GM19240 (cell line): ENCODE measurements around the gene PUSL1.
A peak's percentile ranks its signal among the peaks of the same experiment; 100 is the strongest.

Experiments used
- DNase-seq: peaks from one replicate; pipeline ENCODE4 v3.0.0; 2011; ENCODE audit warnings: low spot score; ENCODE audit not compliant: insufficient read length

The PUSL1 gene

DNA sequence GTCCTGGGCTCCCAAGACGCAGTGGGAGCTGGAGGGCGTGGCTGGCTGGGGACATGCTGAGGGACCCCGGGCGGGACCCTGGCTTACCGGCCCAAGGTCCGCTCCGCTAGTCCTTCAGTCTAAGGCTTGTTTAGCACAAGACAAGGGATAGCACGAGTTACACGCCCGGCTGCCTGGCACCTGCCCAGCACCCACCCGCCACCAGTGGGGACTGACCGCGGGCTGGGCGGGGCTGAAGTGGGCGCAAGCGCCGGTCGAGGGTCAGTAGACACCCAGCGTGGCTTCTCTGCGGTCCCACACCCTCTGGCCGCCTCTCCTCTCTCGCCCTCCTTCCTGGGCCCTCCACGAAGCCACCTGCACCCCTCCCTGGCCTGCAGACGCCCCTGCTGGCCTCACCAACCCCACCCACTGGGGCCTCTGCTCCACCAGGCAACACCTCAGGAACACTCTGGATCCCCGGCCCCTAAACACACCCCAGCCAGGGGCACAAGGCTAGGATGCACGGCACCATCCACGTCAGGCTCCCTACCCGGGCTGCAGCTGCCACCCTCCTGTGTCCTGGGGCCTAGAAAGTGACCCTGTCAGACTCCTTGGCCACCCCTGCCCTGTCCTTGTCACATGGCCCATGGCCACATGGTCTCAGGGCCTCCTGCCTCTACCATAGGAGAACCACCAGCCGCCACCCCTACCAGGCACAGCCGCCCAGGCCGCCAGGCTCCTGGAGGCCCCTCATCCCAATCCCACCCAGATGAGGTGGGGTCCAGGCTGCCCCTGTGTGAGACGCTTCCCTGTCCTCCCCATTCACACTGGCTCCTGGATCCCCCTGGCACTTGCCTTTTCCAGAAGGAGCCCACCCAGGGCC is 28.8 kb downstream of the PUSL1 start:
- no peak for DNase-seq

DNA sequence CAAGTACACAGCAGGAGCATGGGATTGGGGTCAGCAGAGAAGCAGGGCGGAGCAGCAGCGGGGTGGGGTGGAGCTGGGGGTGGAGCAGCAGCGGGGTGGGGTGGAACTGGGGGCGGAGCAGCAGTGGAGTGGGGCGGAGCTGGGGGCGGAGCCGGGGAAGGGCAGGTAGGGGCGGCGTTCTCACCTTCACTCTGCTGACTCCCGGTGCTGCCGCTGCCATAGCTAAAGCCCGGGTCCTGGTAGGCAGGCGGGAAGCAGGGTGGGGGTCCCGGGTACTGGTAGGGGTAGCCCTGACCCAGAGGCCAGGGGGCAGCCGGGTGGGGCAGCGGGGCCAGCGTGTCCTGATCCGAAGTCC is 29.4 kb downstream of the PUSL1 start:
- no peak for DNase-seq

GRCh38 chr1:1338278-1338677 is 29.9 kb downstream of the PUSL1 start:
- no peak for DNase-seq

- no peak for DNase-seq
Observed at GRCh38 chr1:1340185-1340584, 31.8 kb downstream of the PUSL1 start.

GRCh38 chr1:1340791-1341548 is 32.6 kb downstream of the PUSL1 start:
- DNase-seq: no peak

GRCh38 chr1:1341549-1342021 is 33.2 kb downstream of the PUSL1 start:
- DNase-seq: no peak

DNA sequence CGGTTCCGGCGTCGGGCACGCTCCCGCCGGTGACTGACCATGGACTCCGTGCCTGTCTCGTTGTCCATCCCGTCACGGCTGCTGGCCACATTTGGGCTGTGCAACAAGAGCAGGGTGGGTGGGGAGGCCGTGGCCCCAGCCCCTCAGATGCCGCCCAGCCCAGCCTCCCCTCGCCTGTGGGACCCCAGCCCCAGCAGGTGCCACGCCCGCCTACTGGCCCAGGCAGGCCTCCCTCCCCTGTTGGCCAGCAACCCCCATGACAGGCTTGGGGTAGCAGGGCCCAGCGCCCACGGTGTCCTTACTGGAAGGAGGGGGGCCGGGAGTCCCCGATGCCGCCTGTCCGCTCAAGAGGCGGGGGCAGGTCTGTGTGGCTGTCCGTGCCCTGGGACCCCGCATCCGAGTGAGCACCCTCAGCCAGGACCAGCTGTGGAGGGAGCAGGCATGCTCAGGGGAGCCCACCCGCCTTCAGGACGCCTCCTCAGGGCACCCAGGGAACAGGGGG is 33.7 kb downstream of the PUSL1 start:
- no peak for DNase-seq

DNA sequence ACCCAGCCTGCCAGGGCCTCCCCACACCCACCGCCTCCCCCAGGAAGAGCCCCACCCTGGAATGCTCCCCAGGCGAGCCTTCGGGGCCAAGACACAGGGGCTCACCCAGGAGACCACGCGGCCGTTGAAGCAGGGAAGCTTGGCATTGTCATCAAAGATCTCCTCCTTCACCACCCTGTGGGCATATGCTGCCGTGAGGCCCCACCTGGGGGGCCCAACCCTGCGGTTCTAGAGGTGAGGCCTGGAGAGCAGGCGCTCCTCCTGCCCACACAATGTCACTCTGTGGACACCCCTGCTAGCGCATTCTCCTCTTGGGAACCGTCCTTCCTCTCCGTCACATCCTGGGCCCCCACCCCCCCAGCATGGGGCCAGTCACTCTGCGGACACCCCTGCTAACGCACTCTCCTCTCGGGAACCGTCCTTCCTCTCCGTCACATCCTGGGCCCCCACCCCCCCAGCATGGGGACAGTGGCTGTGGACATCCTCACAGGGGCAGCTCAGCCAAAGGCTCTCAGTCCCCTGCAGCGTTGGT is 34.3 kb downstream of the PUSL1 start:
- DNase-seq: no peak

DNA sequence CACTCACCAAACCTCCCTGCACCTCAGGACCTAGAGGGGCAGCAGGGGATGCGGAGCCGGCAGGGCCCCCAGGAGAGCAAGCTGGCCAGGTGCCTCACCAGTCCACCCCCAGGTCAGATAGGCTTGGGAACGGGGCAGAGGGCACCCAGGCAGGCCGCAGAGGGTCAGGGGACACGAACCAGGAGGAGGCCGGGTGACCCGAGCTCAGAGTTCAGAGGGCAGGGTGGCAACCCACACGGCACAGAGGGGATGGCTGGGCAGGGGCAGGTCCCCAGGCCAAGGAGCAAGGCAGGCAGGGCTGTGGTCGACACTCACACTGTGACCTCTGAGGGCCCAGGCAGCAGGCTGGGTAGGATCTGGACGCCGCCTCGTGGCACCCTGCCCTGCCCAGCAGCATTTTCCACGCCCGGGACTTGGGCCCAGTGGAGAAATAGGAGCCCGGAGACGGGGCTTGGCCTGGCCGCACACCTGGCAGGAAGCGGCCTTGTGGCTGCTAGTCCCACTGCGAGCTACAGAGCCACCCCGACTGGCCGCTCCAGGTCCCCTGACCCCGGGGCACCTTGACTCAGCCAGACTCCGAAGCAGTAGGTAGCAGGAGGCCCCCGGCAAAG is 35.5 kb downstream of the PUSL1 start:
- DNase-seq: no peak

- no peak for DNase-seq
Observed at GRCh38 chr1:1344655-1345361, 36.4 kb downstream of the PUSL1 start.

DNA sequence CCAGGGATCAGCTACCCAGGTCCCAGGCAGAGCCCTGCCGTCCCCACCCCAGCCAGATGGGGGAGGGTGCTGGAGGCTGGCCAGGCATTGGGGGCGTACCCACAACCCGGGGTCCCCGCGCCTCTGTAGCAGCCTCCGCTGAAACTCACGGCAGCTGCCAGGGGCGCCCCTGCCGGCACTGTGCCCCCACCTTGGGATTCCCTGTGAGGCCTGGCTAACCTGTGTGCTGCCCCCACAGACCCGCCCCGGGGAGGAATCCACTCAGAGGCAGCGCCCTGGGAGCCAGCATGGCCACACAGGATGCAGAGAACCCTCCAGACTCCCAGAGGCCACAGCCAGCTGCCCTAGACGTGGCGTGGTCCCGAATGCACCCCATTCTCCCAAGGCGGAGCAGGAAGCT is 37.0 kb downstream of the PUSL1 start:
- DNase-seq: no peak

DNA sequence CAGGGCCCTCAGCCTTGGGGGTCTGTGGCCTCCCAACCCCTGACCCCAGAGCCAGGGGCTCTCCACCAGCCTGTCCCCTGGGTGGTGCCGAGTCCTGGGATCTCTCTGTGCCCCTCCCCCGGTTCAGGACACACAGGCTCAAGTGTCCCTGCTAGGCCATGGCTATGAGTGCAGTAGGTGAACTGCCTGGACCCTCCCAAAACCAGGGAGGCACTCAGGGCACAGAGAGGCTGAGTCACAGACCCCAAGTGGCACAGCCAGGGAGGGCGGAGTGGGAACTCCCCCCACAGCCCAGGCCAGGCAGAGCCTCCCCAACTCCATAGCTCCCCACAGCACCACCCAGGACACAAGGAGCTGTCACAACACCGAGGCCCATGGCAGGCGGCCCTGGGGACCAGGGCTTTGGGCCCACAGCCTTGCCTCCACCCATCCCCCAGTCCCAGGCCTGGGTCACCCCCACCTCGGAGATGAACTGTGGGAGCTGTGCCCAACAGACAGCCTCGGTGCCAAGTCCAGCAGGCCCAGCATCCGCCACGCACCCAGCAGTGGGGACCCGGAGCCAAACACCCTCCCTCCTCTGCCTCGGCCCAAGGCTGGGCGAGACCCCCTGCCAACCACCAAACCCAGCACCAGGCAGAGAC is 37.6 kb downstream of the PUSL1 start:
- DNase-seq: no peak

DNA sequence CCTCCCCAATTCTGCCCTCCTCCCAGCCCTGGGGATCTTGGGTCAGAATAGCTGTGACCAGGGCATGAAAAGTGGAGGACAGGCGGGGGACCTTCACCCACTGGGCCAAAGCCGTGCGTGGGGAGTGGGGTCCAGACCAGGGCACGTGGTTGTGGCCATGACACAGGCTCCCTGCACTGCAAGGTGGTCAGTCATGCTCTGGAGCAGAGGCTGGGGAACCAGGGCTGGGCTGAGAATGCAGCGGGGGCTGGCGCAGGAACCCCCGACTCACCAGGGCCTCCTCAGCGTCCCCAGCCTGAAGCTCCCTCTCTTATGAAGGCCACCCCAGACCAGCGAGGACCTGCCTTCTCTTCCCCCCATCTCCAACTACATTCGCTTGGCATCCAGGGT is 38.1 kb downstream of the PUSL1 start:
- DNase-seq: no peak

- DNase-seq: no peak
Observed at GRCh38 chr1:1347026-1347595, 38.7 kb downstream of the PUSL1 start.

DNA sequence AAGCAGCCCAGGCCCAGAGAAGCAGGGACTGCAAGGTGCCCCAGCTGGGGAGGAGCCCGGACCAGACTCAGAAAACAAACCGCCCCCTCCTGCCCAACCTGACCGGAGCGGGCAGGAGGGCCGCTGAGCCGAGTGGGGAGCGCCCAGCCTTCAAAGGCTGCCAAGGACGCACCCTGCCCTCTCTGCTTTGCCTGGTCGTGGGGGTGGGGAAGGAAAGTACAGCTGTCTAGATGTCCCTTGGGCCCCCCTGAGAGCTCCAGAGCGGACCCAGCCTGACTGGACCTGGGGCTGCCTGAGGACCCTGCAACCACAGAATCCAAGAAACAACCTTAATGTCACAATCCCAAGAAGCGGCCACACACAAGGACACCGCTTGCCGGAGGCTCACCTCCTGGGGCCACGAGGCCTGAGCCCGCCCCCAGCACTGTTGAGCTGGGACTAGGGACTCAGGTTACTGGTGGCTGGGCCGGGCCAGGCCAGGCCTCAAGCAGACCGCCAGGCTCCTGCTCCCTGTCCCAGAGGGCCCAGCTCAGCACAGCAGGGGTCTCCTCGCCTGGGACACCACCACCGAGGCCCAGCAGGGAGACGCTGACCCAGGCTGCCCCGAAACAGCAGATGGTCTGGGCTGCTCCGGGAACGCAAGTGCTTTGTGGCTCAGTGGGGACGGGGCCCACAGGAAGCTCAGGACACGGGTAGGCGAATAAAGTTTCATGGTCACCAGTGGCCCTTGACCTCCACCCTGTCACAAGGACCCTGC is 39.4 kb downstream of the PUSL1 start:
- no peak for DNase-seq

- no peak for DNase-seq
Observed at GRCh38 chr1:1348420-1349255, 40.2 kb downstream of the PUSL1 start.

- peak; percentile 93 for DNase-seq
Observed at GRCh38 chr1:1349256-1350012, 41.0 kb downstream of the PUSL1 start, which contains the start of gene DVL1. DVL1 (minus strand) TSS chr1:1349418; CDS start chr1:1349065, 353 bp downstream.
